ENCODE measurements around the gene ODR4. TPM values are rescaled to one million over a fixed set of nuclear protein-coding genes. Genes with fewer than 3 reads are reported as not detected.
"Not testable (repeated sequence)": the region's sequence is repeated elsewhere in the genome, so short reads cannot be mapped to it uniquely, and the experiment has no call there.

ODR4 gene
- total RNA-seq, 1 donor, result 5.4 TPM

GRCh38 chr1:186420923-186421322, 45.3 kb downstream of the ODR4 start:
- DNase-seq (ENCODE audit: low read depth in 2 of 3, low spot score in 2 of 3), result no peak

DNA sequence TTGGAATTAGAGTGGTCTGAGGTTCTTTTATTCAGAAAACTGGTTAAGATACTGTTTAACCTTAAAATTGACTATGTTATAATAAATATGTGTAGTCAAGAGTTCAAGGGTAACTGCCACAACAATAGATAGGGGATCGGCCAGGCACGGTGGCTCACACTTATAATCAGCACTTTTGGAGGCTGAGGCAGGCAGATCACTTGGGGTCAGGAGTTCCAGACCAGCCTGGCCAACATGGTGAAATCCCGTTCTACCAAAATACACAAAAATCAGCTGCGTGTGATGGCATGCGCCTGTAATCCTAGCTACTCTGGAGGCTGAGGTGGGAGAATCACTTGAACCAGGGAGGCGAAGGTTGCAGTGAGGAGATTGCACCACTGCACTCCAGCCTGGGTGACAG, 45.8 kb downstream of the ODR4 start:
- no peak for DNase-seq (ENCODE audit: low read depth in 2 of 3, low spot score in 2 of 3)

DNA sequence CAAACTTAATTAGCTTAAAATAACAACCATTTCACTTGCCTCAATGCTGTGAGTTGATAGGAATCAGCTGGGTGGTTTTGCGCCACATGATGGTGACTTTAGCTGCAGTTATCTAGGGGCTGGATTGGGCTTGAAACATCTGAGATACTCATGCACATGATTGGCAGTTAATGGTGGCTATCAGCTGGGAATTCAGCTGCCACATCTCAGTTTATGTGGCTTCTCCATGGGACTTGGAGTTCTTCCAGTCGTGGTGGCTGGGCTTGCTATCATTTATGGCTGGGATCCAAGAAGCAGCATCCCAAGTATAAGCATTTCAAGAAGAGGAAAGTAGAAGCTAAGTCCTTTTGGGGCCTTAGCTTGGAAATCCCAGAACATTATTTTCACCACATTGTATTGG, 48.9 kb downstream of the ODR4 start:
- no peak for DNase-seq (ENCODE audit: low read depth in 2 of 3, low spot score in 2 of 3)

DNA sequence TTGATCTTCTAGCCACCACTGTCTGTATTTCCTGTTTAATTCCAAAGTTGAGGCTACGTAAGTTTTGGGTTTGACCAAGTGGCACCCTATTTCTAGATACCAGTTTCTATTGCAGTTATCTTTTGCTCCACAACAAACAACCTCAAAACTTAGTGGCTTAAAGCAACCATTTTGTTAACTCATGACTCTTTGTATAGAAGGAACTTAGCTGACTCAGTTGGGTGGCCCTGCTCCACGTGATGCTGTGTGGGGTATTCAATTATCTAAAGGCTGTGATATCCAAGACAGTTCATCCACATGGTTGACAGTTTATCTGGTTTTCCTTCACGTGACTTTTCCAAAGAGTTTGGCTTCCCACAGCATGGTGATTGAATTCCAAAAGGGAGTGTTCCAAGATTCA, 50.5 kb downstream of the ODR4 start:
- no peak for DNase-seq (ENCODE audit: low read depth in 2 of 3, low spot score in 2 of 3)

DNA sequence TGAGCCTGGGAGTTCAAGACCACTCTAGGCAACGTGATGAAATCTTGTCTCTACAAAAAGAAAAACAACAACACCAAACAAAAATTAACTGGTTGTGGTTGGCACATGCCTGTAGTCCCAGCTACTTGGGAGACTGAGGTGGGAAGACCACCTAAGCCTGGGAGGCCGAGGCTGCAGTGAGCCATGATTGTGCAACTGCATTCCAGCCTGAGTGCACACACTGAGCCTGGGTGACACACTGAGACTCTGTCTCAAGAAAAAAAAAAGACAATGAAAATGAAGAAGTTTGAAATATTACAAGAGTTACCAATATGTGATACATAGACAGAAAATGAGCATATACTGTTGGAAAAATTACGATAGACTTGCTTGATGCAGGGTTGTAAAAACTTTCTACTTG, 53.4 kb downstream of the ODR4 start:
- DNase-seq (ENCODE audit: low read depth in 2 of 3, low spot score in 2 of 3), result no peak

DNA sequence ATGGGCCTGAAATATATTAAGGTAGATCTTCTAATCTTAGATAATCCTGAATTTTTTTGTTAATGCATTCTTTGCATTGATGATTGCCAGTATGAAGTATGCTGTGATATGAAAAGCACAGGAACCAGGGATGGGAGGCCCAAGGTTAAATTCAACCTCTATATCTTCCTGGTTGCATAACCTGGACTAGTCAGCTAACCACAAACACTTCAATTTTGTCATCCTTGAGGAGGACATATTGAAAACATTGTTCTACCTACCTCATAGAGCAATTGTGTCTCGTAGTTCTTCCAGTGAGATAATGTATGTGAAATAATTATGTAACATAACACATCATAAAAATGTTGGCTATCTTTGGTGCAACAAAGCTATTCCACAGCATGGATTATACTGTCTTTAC, 59.7 kb downstream of the ODR4 start:
- no peak for DNase-seq (ENCODE audit: low read depth in 2 of 3, low spot score in 2 of 3)

- DNase-seq (ENCODE audit: low read depth in 2 of 3, low spot score in 2 of 3), result no peak
These were observed 62.9 kb downstream of the ODR4 start for GRCh38 chr1:186438567-186438966.

DNA sequence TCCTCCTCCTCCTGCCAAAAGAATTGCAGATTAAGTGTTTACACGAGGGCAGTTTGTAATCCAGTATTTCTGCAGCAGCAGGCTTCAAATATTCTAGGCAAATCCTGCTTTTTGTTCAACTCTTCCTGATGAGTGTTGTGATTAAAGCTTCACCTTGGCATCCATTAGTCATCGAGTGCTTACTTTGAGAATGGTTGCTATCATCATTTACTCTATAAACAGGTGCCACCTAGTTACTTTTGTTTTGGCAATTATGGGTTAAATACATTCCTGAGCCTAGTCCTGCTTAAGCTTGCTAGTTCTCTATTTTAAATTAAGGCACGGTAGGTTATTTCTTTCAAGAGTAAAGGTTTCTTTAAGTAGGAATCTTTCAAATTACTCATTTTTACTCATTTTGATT, 64.9 kb downstream of the ODR4 start:
- no peak for DNase-seq (ENCODE audit: low read depth in 2 of 3, low spot score in 2 of 3)

GRCh38 chr1:186442651-186443375, 67.2 kb downstream of the ODR4 start:
- DNase-seq (ENCODE audit: low read depth in 2 of 3, low spot score in 2 of 3), result peak in 2 of 3 donors; percentile 48 to 77

DNA sequence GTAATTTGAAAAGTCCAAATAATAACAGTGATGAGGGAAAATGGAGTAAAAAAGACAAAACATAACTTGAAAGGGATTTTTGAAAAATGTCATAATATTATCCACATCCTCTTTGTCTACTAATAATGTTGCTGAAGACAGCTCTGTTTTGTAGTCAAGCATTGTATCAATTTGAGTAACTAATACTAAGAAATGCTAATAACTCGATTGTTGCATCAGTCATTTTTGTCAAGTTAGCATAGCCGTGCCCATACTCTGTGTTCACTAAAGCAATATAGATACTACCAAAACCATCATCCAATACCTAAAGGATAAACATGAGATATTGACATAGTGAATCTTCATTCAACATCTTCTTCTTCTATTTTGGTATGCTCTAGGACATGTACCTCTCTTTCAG, 68.0 kb downstream of the ODR4 start:
- DNase-seq (ENCODE audit: low read depth in 2 of 3, low spot score in 2 of 3), result no peak

GRCh38 chr1:186446152-186446551, 70.5 kb downstream of the ODR4 start:
- no peak for DNase-seq (ENCODE audit: low read depth in 2 of 3, low spot score in 2 of 3)

GRCh38 chr1:186454981-186455380, 79.3 kb downstream of the ODR4 start:
- peak in 2 of 3 donors; percentile 35 to 73 for DNase-seq (ENCODE audit: low read depth in 2 of 3, low spot score in 2 of 3)

DNA sequence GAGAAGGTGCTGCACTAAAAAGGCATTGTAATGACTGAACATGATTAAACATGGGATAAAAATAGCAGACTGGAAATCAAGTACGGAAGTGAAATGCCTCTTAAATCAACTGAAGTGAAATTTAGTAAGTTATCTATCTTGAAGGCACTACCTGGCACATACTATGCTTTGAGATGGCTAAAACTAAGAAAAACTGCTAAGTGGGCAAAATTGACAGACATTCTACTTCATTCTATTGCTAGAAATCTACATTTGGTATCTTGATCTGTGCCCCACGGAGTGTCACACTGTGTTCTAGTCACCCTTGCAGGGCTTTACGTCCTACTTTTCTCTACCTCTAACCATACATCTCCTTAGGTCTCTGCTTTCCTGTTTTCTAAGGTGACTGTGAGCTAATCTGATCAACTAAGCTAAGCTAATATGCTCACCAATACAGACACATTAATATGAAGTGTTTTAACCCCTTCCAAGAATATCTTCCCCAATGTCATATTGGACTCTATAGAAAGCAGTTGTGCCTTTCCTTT, 81.2 kb downstream of the ODR4 start:
- DNase-seq (ENCODE audit: low read depth in 2 of 3, low spot score in 2 of 3), result peak in 1 of 3 donors; percentile 6

GRCh38 chr1:186459161-186459560, 83.5 kb downstream of the ODR4 start:
- not testable (repeated sequence) for DNase-seq (ENCODE audit: low read depth in 2 of 3, low spot score in 2 of 3)

GRCh38 chr1:186461014-186461413, 85.4 kb downstream of the ODR4 start, which contains the start of gene PDC:
TSS of gene PDC (minus strand) at chr1:186461114. CDS start at chr1:186449459, 11,655 bp downstream.
- no peak for DNase-seq (ENCODE audit: low read depth in 2 of 3, low spot score in 2 of 3)

DNA sequence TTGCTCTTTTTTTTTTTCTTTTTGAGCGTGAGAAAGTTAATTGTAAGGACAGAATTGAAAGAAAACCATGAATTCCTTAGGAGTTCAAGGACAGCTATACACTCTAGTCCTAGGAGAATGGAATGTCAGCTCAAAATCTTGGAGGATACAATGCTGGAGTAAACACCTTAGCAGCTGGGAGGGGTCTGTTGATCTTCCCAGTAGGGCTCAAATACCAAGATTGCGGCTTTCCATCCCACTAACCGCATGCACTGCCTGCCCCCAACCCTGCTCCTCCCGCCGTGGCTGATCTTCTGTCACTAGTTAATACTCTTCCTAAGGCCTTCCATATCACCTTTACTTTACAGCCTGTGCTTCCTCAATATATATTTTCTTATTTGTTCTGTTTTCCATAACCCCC, 87.9 kb downstream of the ODR4 start:
- DNase-seq (ENCODE audit: low read depth in 2 of 3, low spot score in 2 of 3), result no peak

- DNase-seq (ENCODE audit: low read depth in 2 of 3, low spot score in 2 of 3), result no peak
These were observed 88.3 kb downstream of the ODR4 start for GRCh38 chr1:186463926-186464325.

- not testable (repeated sequence) for DNase-seq (ENCODE audit: low read depth in 2 of 3, low spot score in 2 of 3)
These were observed 89.9 kb downstream of the ODR4 start for GRCh38 chr1:186465491-186465890.

DNA sequence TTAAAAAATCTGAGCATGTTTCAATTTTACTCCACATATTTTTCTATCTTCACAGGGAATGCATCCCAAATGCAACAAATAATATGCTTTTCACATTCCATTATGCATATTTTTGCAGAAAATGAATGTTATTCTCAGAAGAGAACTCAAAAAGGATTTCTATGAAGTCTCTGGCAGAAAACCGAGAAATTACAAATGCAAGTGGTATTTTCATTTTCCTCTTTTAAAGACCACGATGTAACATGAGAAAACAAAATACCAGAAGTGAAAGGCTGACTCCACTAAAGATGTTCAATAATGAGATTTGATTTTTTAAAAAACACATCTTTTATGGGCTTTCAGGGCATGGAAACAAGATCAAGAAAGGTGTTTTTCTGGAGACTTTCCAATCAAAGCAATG, 90.3 kb downstream of the ODR4 start:
- DNase-seq (ENCODE audit: low read depth in 2 of 3, low spot score in 2 of 3), result no peak

All from hematopoietic multipotent progenitor cell (in vitro differentiated cells).